Tibial artery (tissue), 4 donors: Measurements from ENCODE around the gene ARGLU1.

ENCODE experiments used
- DNase-seq, 2 donors: peaks; one replicate each; pipeline ENCODE4 v3.0.0-alpha.2; 2019
- H3K27ac ChIP-seq, 2 donors: fragments of 200-600 bp; sonication (generic) in 1 of 2; 1 replicate in 1 of 2; 2 replicates in 1 of 2; pipeline ENCODE4 v1.5.1; 2018 to 2019; ENCODE audit warnings: mild to moderate bottlenecking in 1 of 2
- H3K27me3 ChIP-seq, 2 donors: fragments of 200-600 bp; sonication (generic) in 1 of 2; one replicate each; pipeline versions ENCODE4 v1.5.1 to v1.6.0; 2016 to 2019
- H3K36me3 ChIP-seq, 3 donors: fragments of 200-600 bp; sonication (generic) in 2 of 3; one replicate each; pipeline ENCODE4 v1.5.1; 2016 to 2019; ENCODE audit warnings: mild to moderate bottlenecking in 2 of 3
- H3K4me1 ChIP-seq, 4 donors: fragments of 200-600 bp; sonication (generic) in 2 of 4; 1 replicate in 3 of 4; 2 replicates in 1 of 4; pipeline ENCODE4 v1.5.1; 2016 to 2019
- H3K4me3 ChIP-seq, 2 donors: fragments of 200-600 bp; sonication (generic) in 1 of 2; 1 replicate in 1 of 2; 2 replicates in 1 of 2; pipeline ENCODE4 v1.5.1; 2018 to 2019; ENCODE audit warnings: mild to moderate bottlenecking in 2 of 2
- H3K9me3 ChIP-seq, 3 donors: fragments of 200-600 bp; sonication (generic) in 1 of 3; one replicate each; pipeline ENCODE4 v1.5.1; 2016 to 2019
- intact Hi-C: fragments of 100-400 bp; cut with DNase I; formaldehyde crosslinking; loops from one replicate; pipeline ENCODE4 v1.15.0; 2023; ENCODE audit warnings: low total_unique reads
- TF ChIP-seq, protein P1 (sequence below), 2 experiments: fragments of 200-600 bp in 1 of 2; fragments of 450-650 bp in 1 of 2; IDR thresholded peaks; one replicate each; pipeline ENCODE4 v1.5.1; 2017 to 2019; ENCODE audit warnings: antibody characterized with exemption in 2 of 2, mild to moderate bottlenecking in 1 of 2, moderate library complexity in 1 of 2

The ARGLU1 gene

DNA sequence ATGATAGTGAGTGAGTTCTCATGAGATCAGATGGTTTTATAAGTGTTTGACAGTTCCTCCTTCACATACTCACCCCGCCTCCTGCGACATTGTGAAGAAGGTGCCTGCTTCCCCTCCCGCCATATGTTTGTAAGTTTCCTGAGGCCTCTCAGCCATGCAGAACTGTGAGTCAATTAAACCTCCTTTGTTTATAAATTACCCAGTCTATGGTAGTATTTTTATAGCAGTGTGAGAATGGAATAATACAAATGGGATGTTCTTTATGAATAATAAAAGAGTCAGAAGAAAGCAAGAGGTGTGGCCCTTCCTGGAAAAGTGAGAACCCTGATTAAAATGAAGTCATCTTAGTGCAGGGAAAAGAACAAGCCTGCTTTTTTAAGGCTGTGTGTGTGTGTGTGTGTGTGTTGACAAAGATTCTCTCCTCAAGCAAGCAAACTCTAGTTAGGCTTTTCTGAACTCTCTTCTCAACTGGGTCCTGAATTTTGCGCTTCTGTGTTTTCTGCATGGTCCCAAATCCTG is 18.8 kb upstream of the ARGLU1 start:
- TF ChIP-seq, protein P1, sequence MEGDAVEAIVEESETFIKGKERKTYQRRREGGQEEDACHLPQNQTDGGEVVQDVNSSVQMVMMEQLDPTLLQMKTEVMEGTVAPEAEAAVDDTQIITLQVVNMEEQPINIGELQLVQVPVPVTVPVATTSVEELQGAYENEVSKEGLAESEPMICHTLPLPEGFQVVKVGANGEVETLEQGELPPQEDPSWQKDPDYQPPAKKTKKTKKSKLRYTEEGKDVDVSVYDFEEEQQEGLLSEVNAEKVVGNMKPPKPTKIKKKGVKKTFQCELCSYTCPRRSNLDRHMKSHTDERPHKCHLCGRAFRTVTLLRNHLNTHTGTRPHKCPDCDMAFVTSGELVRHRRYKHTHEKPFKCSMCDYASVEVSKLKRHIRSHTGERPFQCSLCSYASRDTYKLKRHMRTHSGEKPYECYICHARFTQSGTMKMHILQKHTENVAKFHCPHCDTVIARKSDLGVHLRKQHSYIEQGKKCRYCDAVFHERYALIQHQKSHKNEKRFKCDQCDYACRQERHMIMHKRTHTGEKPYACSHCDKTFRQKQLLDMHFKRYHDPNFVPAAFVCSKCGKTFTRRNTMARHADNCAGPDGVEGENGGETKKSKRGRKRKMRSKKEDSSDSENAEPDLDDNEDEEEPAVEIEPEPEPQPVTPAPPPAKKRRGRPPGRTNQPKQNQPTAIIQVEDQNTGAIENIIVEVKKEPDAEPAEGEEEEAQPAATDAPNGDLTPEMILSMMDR (IDR thresholded peaks at IDR 0.05) = no peak
- intact Hi-C loops = no loop called here
- Histone ChIP-seq H3K36me3 (no peaks in the 10 kb centered on the region), H3K4me3 (no peak overlapping the region), H3K9me3 (no peaks in the 10 kb centered on the region), H3K4me1 (no peaks in the 10 kb centered on the region), H3K27ac (no peak overlapping the region), H3K27me3 (no peaks in the 10 kb centered on the region)
- no peak for DNase-seq

DNA sequence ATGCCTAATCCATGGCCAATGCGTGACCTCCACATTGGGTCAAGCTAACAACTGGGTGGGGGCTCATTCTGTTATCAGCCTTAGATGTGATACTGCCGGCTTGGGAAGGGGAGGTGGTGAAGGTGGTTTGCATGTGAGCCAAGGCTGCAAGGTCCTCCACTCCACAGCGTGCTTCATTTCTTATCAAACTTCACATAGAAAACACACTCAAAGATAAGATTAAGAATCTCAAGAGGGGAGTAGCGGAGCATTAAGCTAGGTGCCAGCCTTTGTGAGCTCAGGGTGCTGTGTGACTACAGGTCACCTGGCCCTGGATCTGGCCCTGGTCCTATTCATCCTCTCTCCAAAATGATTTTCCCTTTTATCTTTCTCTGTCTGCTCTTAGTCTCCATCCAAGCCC is 13.3 kb upstream of the ARGLU1 start:
- intact Hi-C loops = no loop called here
- Histone ChIP-seq H3K27ac (no peak overlapping the region), H3K27me3 (no peaks in the 10 kb centered on the region), H3K36me3 (no peaks in the 10 kb centered on the region), H3K4me3 (no peak overlapping the region), H3K4me1 (peaks cover 0 to 10% (median 0%) of the 10 kb centered on the region in 4 donors), H3K9me3 (no peaks in the 10 kb centered on the region)
- no peak for DNase-seq
- TF ChIP-seq, protein P1 (IDR thresholded peaks at IDR 0.05) = no peak

DNA sequence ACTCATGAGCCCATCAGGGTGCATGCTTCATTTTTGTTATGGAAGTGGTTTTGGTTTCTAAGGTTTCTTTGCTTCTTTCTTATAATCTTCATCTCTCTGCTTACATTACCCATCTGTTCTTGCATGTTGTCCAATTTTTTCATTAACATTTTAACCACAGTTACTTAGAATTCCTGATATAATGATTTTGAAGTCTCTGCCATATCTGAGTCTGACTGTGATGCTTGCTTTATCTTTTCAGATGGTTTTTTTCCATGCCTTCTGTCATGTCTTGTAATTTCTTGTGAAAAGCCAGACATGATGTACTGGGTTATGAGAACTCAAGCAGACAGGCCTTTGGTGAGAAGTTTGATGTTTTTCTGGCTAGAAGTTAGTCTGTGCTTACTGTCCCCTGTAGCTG is 8.0 kb upstream of the ARGLU1 start:
- TF ChIP-seq, protein P1 (IDR thresholded peaks at IDR 0.05) = no peak
- no peak overlapping the region for H3K4me3 ChIP-seq
- H3K9me3 ChIP-seq = no peaks in the 10 kb centered on the region
- intact Hi-C loops = no loop called here
- no peak overlapping the region for H3K27ac ChIP-seq
- H3K4me1 ChIP-seq = peaks cover 0 to 18% (median 0%) of the 10 kb centered on the region in 4 donors
- DNase-seq = no peak
- H3K27me3 ChIP-seq = no peaks in the 10 kb centered on the region
- no peaks in the 10 kb centered on the region for H3K36me3 ChIP-seq

DNA sequence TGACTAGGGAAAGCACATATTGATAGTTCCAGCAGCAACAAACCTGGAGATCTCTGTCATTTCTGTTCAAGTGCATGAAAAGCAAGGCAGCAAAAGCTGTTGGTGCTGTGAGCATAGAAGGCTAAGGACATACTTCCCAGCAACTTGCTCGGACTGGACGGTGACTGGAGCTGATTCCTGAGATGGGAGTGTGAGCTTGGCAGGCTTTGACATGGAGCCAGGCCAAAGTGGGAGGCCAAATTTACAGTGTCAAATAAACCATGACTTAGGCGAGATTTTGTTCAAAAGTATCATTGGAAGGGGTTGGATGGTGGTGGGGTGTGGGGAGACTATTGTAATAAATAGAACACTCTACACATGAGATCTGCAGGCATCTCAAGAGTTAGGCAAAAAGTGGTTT is 5.9 kb upstream of the ARGLU1 start:
- H3K9me3 ChIP-seq = no peaks in the 10 kb centered on the region
- H3K4me3 ChIP-seq = no peak overlapping the region
- DNase-seq = peak; percentile 62 to 76
- intact Hi-C loops = no loop called here
- H3K27me3 ChIP-seq = no peaks in the 10 kb centered on the region
- H3K27ac ChIP-seq = peak overlapping the region in 1 of 2 donors; percentile 24
- no peaks in the 10 kb centered on the region for H3K36me3 ChIP-seq
- H3K4me1 ChIP-seq = peaks cover 0 to 18% (median 2%) of the 10 kb centered on the region in 4 donors
- TF ChIP-seq, protein P1 (IDR thresholded peaks at IDR 0.05) = no peak

DNA sequence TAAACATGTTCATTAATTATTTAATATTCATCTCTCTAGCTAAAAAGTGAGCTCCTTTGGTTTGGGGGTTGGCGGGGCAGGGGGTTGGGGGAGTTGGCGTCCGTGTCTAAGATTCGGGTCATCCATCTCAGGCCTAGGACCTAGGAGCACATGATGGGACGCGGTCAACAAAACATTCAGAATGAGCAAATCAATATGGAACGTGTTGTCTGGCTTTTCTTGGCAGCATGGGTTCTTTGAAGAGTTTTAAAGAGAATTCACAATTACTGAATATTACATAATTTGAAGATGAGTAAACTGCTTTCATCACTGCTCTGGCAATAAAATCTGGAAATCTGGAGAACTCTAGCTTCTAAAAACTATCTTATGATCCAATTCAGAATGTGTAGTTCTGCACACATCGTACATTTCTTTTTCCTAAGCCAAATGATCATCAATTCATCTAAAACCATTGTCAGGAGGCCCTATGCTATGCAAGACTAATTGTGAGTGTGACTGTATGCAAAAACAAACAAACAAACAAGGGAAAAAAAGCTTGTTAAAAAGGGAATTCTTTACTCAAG is 5.4 kb upstream of the ARGLU1 start:
- Histone ChIP-seq H3K27me3 (no peaks in the 10 kb centered on the region), H3K36me3 (no peaks in the 10 kb centered on the region), H3K27ac (peak overlapping the region in 1 of 2 donors; percentile 24), H3K4me3 (no peak overlapping the region), H3K9me3 (no peaks in the 10 kb centered on the region), H3K4me1 (peaks cover 0 to 17% (median 3%) of the 10 kb centered on the region in 4 donors)
- intact Hi-C loops = no loop called here
- TF ChIP-seq, protein P1 (IDR thresholded peaks at IDR 0.05) = no peak
- DNase-seq = peak in 1 of 2 donors; percentile 56
